Dedifferentiated amniotic fluid mesenchymal stem cell (primary cell): ENCODE data around the gene CCDC85C.
A peak's percentile ranks its signal among the peaks of the same experiment; 100 is the strongest.

ENCODE experiments used
- DNase-seq: peaks from one replicate; pipeline ENCODE4 v3.0.0-alpha.2; 2016; ENCODE audit errors: extremely low spot score

CCDC85C gene

GRCh38 chr14:99510556-99511139, 93.4 kb downstream of the CCDC85C start:
- no peak for DNase-seq

DNA sequence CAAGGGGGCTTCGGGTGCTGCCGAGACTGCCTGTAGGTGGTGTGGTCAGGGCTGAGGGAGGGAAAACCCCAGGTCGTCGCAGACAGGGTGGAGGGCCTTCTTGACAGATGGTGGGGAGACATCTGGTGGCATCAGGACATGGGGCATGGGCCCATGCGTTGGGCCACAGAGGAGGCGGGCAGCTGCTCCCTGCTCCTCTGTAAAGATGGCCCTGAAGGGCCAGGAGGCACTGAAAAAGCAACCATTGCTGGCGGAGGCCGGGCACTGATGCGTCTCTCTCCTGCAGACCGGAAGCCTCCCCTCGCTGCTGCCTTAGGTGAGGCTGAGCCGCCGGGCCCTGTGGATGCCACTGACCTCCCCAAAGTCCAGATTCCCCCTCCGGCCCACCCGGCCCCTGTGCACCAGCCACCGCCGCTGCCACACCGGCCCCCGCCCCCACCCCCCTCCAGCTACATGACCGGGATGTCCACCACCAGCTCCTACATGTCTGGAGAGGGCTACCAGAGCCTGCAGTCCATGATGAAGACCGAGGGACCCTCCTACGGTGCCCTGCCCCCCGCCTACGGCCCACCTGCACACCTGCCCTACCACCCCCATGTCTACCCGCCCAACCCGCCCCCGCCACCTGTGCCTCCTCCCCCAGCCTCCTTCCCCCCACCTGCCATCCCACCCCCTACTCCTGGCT, 94.0 kb downstream of the CCDC85C start:
- no peak for DNase-seq

DNA sequence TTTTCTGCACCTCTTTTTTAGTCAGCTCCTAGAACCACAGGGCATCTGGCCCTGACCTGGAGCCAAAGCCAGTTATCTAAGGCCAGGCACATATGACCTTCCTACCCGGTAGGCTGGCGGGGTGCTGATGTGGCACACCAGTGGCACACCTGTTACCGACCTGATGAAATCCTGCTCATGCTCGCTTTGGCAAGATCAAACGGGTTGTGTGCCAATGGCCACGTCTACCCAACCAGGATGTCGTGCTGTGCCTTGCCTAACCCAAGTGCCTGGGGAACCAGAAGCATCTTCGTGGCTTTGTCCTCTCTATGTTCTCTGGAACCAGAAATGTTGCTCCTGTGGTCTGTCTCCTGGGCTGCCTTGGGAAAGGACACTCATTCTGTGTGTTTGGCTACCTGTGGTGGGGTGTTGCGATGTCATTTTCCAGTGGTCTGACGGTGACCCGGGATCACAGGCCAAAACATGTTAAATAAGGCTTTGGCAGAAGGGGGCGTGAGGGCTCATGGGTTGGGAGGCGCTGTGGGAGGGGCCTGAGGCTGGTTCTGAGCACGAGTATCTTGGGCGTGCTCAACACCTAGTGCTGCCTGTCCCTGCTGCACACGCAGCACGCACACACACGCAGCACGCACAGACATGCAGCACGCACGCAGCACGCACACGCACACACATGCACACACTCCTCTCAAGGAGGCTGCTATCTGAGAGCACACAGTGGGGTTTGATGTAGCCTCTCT, 94.9 kb downstream of the CCDC85C start:
- DNase-seq = no peak

DNA sequence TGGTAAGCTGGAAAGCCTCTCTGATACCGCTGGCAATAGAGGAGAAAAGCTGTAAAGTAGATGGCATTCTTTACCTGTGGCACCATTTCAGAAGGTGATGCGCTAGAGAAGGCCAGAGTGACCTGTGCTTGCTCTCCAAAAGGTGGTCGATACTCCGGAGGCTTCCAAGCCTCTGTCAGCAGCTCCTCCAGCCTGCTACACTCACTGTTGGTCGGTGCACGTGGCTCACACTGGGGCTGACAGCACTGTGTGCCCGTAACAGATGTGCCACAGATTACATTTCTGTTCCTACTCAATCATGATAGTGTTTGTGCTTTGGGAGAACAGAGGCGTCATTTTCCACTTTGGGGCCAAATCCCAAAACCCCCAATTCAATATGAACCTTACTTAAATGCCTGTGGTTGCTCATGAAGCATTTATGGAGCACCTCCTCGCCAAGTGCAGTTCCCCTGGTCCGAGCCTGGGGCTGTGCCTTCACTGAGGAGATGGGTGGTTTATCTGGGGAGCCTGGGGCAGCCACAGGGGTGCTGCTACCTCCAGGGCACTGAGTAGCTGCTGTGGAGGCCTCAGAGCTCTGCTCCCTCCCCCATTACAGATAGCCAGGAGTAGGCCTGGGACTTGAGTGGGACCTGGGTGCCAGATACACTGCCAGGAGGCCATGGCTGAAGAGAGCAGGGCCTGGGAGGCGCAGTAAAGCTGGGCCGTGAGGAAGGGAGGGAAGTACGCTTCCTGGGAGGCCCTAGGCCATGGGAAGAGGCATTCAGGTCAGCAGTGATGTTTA, 96.0 kb downstream of the CCDC85C start:
- DNase-seq = no peak

- DNase-seq = no peak
These were observed 97.7 kb downstream of the CCDC85C start for GRCh38 chr14:99506276-99506675.

DNA sequence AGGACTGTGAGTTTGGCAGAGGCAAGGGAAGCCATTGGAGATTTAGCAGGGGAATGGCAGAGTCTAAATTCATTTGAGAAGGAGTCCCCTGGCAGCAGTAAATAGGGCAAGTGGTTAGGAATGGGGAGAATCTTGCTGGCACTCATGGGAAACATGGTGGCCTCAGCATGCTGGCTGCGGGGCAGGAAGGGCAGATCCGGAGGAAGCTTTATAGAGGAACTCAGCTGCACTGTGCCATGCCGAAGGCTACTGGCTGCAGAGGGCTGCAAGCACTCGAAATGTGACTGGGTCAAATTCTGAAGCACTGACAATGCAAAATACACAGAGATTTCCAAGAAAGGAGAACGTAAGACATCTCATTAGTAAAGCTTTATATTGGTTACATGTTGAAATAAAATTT, 98.9 kb downstream of the CCDC85C start:
- DNase-seq = no peak

DNA sequence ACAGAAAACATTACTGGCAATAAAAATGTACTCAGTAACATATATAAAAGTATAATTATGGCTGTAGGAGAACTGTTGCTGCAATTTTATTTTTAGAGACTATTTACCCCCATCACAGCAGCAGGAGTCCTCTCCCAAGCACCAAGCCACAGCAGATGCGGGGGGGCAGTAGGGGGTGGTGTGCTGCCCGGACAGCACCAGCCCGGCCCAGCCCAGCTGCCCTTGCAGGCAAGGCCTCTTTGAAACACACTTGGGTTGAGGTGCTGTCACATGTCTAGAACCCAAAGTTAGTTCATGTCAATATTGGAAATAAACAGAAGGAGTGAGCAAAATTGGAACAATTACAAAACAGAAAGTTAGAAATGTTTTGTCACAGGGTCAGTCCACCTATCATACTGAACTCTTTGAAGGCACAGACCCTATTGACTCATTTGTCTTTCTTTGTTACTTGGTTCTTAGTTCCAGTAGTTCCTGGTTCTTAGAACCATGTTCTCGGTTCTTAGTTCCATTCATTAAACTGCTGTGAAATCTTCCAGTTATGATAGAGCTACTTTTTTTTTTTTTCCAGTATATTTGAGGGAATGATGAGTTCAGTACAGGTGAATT, 100.1 kb downstream of the CCDC85C start:
- no peak for DNase-seq

DNA sequence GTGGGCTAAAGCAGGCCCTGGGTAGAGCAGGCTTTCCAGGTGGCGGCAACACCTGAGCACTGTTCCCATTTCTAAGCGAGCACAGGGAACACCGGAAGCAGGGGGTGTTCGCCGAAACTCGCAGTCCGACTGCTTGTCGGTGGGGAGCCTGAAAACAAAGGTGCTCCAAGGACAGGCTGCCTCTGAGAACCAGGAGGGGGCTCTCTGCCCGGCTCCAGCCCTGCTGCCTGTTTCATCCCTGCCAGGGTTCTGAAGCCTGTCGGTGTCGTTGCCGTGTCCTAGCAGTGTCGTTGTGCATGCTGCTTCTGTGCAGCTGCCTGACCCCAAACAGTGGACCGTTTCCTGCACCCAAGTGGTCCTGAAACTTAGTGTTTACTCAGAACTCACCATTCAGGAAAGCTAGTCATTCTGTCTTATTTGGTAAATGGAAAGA, 101.0 kb downstream of the CCDC85C start:
- no peak for DNase-seq

DNA sequence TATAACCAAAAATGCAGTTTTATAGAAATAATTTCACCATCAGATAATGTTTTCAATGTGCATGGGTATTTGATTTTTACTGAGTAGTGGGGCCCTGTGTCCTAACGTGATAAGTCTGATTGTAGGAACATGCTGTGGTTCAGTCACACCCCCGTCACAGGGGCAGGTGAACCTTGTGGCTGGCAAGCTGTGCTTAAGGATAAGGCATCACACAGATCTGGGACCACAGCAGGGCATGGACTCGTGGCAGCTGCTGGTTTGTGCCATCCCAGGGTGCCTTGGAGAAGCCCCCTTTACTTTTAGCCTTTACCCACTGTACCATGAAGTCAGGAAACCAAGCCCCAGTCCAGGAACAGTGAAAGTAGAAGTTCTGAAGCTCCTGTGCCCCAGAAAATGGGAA, 106.1 kb downstream of the CCDC85C start:
- DNase-seq = no peak

DNA sequence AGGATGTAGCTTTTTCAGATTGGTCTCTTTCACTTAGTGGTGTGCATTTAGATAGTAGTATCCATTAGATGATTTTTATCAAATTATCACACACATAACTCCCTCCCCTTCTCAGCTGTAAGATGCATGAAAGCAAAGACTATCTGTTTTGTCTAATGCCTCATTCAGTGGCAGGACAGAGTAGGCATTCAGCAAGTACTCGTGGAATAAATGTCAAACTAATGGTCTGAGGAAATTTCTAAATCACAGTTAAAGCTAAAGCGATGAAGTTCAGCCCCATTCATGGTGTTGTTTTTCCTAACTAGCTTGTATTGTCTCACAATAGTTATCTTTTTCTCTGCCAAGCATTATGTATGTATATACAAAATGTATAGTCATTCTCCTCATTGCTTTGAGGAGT, 106.7 kb downstream of the CCDC85C start:
- DNase-seq = no peak

GRCh38 chr14:99484106-99484505, 119.9 kb downstream of the CCDC85C start:
- no peak for DNase-seq

DNA sequence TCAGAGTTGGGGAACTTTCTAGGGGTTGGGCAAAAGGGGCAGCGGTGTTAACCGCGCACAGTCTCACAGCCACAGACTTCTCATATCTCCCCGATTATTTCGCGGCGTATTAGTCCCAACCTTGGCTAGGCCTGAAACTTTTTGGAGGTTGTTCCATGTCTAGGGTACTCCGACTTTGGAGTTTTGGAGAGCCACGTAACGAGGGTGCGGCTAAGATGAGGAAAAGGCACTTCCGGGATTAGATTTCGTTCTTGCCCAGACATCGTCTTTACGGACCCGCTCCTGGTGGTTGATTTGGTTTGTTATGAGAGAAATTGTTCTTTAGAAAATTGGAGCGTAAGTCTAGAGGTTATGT, 122.3 kb downstream of the CCDC85C start:
- peak; percentile 68 for DNase-seq

DNA sequence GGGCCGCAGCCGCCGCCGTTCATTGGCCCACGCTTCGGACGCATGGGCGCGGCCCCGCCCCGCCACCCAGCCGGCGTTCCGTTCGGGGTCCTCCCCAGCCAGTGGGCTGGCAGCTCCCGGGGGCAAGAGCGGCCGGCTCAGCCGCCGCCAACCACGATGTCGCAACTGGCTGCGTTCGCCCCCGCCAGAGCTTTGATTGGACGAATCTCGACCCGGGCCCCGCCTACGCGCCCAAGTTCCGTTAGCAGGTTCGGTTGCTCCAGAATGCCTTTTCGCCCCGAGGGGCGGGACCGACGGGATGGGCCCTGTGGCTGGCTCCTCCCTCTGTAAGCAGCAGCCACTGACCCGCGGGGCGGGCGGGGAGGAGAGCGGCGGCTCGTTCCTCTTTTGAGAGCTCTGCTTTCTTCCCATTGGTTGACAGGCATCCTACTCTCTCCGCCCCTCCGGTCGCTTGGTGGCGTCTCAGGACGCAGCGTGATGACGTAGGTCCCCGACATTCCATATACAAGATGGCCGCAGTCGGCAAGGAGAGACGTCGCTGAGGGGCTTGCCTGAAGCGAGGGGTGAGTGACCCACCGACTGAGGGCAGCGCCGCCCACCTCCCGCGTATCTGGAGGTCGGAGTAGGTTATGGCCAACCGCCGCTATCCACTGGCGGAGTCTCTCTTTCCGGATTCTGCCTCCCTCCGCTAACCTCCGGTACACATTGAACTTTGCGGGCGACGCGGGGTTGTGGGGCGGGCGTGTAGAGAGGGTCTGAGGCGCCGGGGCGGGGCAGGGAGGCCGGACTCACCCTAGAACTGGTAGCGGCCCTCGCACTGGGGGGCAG, 122.9 kb downstream of the CCDC85C start, which contains the start of gene CCNK:
CCNK (plus strand) TSS at position 493 of the 828 bp plus-strand sequence. CDS start 11,269 bp downstream, outside the sequence.
- peak; percentile 100 for DNase-seq

DNA sequence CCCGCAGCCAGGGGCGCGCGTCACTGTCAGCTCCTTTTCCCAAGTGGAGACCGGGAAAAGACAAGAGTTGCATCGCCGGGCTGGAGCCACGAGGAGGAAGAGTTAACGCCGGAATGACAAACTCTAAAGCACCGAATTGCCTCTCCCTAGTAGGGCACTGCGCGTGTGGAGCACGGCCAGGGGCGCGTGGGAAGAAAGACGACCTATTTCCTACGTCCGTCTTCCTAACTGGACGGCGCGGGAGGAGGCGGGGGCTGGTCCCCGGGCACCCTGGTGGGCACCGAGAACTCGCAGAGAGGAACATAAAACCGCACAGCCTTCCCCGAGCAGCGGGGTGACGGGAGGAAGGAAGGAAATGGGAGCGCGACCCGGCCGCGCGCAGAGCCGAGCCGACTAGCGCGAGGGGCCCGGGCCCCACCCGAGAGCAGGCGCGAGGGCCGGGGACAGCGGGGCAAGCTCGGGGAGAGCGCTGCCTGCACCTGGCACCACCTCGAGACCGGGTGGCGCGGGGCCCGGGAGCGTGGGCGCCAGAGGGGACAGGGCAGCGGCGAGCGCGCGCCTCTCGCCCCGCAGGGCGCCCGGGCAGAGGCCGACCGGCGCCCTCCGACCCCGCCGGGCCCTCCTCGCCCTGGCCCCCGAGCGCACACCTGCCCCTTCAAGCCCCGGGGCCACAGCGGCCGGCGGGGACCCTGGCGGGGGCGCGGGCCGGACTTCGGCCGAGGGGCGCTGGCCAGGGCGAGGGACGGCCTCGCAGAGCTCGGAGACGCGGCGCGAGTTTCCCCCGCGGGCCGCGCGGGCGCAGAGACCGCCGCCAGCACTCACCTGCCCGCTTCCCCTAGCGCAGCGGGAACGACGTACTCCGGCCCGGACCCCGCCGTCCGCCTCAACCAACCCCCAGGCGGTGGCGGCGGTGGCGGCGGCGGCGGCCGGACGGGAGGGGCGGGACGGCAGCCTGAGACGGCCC, 123.8 kb downstream of the CCDC85C start, which contains the start of gene SETD3:
SETD3 (minus strand) TSS at position 954 of the 964 bp plus-strand sequence. CDS start 15,054 bp downstream, outside the sequence.
- peak; percentile 51 for DNase-seq

GRCh38 chr14:99479160-99479905, 124.7 kb downstream of the CCDC85C start:
- no peak for DNase-seq

- DNase-seq = no peak
These were observed 125.9 kb downstream of the CCDC85C start for GRCh38 chr14:99478128-99478527.

DNA sequence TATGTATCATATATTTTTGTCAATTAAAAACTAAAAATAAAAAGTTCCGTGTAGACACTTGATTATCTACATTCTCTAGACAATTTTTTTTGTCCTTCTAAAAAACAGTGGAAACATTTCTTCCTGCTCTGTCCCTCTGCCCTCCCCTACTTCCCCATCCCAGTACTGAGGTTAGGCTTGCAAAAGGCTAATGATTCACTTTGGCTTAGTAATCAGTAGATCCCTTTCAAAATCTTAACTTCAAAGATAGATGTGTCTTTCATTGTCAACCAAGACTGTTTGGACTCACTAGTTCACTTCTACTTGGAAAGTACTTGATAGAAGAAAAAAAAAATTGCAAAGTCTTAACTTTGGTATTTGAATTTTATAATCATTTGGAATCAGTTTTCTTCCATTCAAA, 127.1 kb downstream of the CCDC85C start:
- DNase-seq = no peak

GRCh38 chr14:99475660-99476059, 128.3 kb downstream of the CCDC85C start:
- DNase-seq = no peak

GRCh38 chr14:99475179-99475578, 128.8 kb downstream of the CCDC85C start:
- no peak for DNase-seq
